Right kidney (tissue), 1 donor: ENCODE results near the gene TBPL1.
"Not testable (repeated sequence)": the region's sequence is repeated elsewhere in the genome, so short reads cannot be mapped to it uniquely, and the experiment has no call there.

Source experiments
- DNase-seq: peaks from one replicate; pipeline ENCODE4 v3.0.0-alpha.2; 2016

TBPL1 gene

DNA sequence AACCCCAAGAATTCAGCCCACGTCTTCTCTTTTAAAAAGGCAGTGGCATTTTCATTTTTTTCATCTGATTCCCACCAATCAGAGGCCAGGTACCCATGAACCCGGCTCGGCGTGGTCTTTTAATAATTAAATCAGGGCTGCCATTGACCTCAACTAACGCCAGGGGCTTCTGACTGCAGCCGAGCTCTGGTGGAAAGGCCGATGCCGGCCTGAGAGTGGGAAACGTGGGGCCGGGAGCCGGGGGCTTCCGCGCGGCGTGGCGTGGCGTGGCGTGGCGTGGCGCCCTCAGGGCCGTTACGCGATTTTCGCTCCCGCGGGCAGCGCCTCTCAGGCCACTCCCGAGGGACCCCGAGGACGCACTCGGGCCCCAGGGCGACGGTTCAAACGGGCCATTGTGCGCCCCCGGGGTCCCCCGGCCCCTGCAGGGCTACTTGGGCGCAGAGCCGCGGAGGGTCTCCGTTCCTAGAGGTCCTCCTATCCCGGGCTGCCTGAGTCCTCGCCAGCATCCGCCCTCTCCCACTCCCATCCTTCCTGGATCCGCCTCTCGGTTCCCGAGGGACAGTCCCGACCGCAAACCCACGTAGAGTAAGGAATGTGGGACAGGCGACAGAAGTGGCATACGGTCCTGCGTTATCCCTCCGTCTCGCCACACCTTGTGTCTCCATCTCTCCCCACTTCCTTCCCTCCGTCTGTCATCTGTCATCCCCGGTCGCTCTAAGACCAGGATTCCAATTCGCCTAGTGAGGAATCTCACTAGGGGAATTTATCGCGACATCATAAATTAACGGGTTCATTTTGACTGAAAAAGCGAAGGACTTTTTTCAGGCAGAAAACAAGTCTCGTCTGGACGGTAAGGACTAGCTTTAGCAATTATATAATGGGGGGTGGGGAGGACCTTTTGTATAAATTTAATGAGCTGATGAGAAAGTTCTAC, 876 bp upstream of the TBPL1 start:
- peak; percentile 90 for DNase-seq

GRCh38 chr6:133953634-133954415, 801 bp downstream of the TBPL1 start:
- DNase-seq: no peak

- DNase-seq: no peak
Measured at GRCh38 chr6:133954657-133955576, 1.9 kb downstream of the TBPL1 start.

DNA sequence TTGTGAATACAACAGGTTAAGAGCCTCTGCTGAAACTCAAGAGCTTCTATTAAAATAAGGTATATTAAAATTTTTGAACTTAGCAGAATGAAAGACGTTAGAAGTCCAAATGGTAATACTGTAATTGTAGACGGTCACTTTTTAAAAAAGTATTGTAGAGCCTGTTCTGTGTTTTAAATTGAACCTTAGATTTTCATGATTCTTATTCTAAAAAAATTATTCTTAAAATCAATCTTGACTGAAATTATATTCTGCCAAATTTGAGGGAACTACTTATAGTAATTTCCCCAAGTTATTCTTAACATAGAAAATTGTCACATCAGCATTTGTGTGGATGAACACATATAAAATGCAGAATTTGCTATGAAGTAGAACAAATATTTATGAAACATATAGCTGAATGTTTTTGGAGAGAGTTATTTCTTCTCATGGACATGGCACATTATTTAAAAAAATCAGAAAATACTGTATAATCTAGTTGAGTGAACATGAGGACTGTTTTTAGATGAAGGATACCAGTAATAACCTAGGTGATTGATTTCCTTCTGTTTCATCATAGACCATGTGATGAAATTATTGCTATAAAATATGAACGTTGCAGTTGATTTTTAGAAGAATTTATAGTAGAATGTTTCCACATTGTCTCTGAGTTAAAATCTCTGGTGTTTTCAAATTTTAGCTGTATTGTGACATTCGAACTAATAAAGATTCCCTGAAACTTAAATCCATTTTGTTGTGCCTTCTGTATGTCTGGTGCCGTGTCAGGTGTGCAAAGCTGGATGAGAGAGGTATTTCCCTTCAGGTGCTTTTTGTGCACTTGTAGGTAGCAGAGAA, 2.8 kb downstream of the TBPL1 start:
- no peak for DNase-seq

GRCh38 chr6:133956416-133957049, 3.5 kb downstream of the TBPL1 start:
- DNase-seq: no peak

DNA sequence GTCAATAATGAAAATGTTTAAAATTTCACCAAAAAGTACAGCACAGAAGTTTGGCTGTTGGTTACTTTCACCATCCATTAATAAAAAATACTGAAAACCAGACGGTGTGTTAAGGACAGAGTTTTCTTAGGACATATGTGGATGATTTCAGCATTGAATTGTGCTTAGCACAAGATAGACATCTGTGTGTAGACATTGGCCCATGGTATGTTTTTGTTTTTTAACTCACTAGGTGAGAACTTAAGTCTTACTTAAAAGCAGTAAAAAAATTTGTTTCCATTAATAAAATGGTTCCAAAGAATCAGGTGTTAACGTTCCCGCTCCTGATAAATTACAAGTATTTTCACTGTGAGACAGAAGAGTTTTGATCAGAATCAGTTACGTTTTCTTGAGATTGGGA, 4.2 kb downstream of the TBPL1 start:
- no peak for DNase-seq

GRCh38 chr6:133957780-133958242, 4.8 kb downstream of the TBPL1 start:
- no peak for DNase-seq

DNA sequence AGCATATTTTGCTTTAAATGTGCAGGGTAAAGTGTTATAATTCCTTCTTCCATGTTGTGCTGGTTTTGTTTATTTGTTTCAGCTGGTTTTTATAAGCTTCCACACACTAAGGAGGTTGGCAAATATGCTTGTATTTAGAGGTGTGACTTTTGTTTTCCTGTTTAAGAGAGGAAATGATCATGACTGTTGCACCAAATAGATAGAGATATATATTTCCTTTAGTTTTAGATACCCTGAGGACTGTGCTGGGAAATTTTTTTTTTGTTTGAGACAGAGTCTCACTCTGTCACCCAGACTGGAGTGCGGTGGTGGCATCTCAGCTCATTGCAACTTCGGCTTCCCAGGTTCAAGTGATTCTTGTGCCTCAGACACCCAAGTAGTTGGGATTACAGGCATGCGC, 5.8 kb downstream of the TBPL1 start:
- no peak for DNase-seq

- DNase-seq: no peak
Measured at GRCh38 chr6:133959667-133960368, 6.8 kb downstream of the TBPL1 start.

DNA sequence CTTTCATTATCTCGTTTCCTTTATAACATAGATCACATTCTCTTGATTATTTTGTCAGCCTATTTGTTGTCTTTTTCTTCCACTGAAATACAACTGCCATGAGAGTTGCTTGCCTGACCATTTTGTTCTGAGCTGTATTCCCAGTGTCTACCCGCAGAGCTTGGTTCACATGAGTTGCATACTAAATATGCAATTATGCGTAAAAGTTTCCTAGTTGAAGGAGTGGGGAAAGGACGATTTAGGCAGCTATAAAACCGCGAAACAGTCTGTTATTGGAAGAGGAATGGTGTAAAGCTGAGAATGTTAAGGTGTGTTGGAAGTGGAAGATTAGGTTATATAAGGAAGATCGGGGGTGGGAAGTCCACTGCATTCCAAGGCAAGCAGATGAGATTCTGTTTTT, 8.8 kb downstream of the TBPL1 start:
- no peak for DNase-seq

GRCh38 chr6:133964052-133964451, 11.0 kb downstream of the TBPL1 start:
- no peak for DNase-seq

- no peak for DNase-seq
Measured at GRCh38 chr6:133964702-133965101, 11.7 kb downstream of the TBPL1 start.

- no peak for DNase-seq
Measured at GRCh38 chr6:133965817-133966360, 12.9 kb downstream of the TBPL1 start.

DNA sequence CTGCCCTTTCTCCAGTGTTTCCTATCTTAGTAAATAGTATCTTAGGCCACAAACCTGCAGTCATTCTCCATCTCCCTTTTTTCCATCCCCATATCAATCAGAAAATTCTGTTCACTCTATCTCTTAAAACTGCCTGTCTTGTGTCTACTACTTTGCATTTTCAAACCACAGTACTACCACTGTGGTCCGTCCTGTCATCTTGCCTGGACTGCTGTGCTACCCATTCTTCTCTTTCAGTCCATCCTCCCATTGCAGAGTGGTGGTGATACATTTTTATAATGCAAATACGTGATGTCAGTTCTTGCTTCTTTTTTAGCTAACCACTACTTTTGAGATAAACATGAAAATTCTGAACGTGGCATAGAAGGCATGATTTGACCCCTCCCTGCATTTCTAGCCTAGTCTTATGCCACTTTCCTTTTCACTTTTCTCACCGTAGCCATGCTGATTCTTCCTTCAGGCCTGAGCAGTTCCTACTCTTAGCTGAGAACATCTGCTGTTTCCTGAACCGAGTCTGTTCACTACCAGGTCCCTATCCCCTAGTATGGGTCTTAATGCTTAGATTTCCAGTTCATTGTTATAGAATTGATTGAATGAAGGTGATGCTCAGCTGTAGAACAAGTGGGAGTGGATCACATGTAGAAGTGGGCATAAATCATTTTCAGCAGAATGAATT, 13.8 kb downstream of the TBPL1 start:
- DNase-seq: no peak

DNA sequence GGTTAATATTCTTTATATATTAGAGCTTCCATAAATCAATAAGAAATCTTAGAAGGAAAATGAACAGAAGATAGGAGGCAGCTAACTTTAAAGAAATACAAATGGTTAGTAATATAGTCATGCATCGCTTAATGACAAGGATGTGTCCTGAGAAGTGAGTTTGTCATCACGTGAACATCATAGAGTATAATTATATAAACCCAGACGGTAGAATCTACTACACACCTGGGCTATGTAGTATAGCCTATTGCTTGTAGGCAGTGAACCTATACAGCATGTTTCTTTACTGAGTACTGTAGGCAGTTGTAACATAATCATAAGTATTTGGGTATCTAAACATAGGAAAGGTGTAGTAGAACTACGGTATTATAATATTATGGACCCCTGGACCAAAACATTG, 14.3 kb downstream of the TBPL1 start:
- no peak for DNase-seq

- DNase-seq: not testable (repeated sequence)
Measured at GRCh38 chr6:133967835-133968234, 14.8 kb downstream of the TBPL1 start.

- DNase-seq: no peak
Measured at GRCh38 chr6:133969285-133969920, 16.4 kb downstream of the TBPL1 start.

GRCh38 chr6:133969921-133970295, 16.9 kb downstream of the TBPL1 start:
- DNase-seq: no peak

GRCh38 chr6:133971861-133972260, 18.8 kb downstream of the TBPL1 start:
- DNase-seq: no peak
